ENCODE measurements around the gene ZFHX3. TPM values are rescaled to one million over a fixed set of nuclear protein-coding genes. Genes with fewer than 3 reads are reported as not detected.

Gene ZFHX3
- total and polyA plus RNA-seq, 2 donors (not counting 3 experiments of a cell fraction or from before 2014, with no cell fraction given) = 3.7 to 18.8 TPM

GRCh38 chr16:72961863-72962262 lies 86.1 kb downstream of the ZFHX3 start:
- Histone ChIP-seq H3K27me3 (ENCODE audit: control insufficient read depth in 2 of 2, insufficient read depth in 2 of 2, low read length in 2 of 2) (no peaks in the 10 kb centered on the region), H3K4me1 (ENCODE audit: control insufficient read depth, extremely low read depth, insufficient read depth, low read length) (no peaks in the 10 kb centered on the region), H3K36me3 (ENCODE audit: control insufficient read depth in 2 of 2, extremely low read depth in 1 of 2, insufficient read depth in 2 of 2, low read length in 2 of 2) (peaks cover 4 to 11% of the 10 kb centered on the region in 2 experiments), H3K4me2 (ENCODE audit: insufficient read depth, low read length) (no peak overlapping the region), H3K27ac (ENCODE audit: insufficient read depth, low read depth, low read length) (no peak overlapping the region), H2AFZ (ENCODE audit: low read depth, low read length) (no peak overlapping the region), H3K4me3 (replicated peaks in 1 of 3; ENCODE audit: insufficient read depth in 1 of 3, low read depth in 1 of 3, low read length in 3 of 3) (no peak overlapping the region), H3K9me1 (replicated peaks; ENCODE audit: control insufficient read depth, extremely low read depth, insufficient read depth, low read length) (no peaks in the 10 kb centered on the region), H3K9me3 (replicated peaks; ENCODE audit: control insufficient read depth, insufficient read depth, low read length) (no peaks in the 10 kb centered on the region), H3K9ac (replicated peaks; ENCODE audit: extremely low read depth, insufficient read depth, low read length) (no peak overlapping the region), H4K20me1 (replicated peaks; ENCODE audit: control insufficient read depth, extremely low read depth, insufficient read depth, low read length) (no peaks in the 10 kb centered on the region), H3K79me2 (ENCODE audit: control insufficient read depth, insufficient read depth, low read length) (peaks cover 1% of the 10 kb centered on the region)
- CTCF ChIA-PET = interaction anchor here (0.7 to 1.6 kb wide), 23 partner anchors 9 to 463 kb away, joined by 3 to 41 read pairs (median 3); partner anchors contain the start of gene ZFHX3
- no peak for FAIRE-seq
- TF ChIP-seq MYC (IDR thresholded peaks at IDR 0.05; ENCODE audit: low read depth, low read length) (no peak), FOS (IDR thresholded peaks at IDR 0.05; ENCODE audit: borderline replicate concordance, insufficient read depth, low read length) (no peak), POLR2AphosphoS5 (IDR thresholded peaks at IDR 0.05; ENCODE audit: insufficient read depth, low read depth, low read length) (no peak), EZH2 (IDR thresholded peaks at IDR 0.05; ENCODE audit: borderline replicate concordance, low read depth, low read length, severe bottlenecking) (no peak), GATA2 (IDR thresholded peaks at IDR 0.05; ENCODE audit: insufficient read depth, insufficient read length, low read depth, low read length) (no peak), JUN (IDR thresholded peaks at IDR 0.05; ENCODE audit: borderline replicate concordance, insufficient read depth, insufficient read length, low read depth) (no peak)
- dilution Hi-C loops (cut with MboI; ENCODE audit: extremely low pct_ligation_motif_present, low sequenced_read_pairs) (no loop called here), intact Hi-C loops (cut with micrococcal nuclease) (no loop called here)
- POLR2A ChIA-PET = interaction anchor here (0.7 kb wide), 1 partner anchor 93 kb away, joined by 3 read pairs; no protein-coding TSS in a partner anchor
- no TSS peak for BruUV-seq (replicated peaks)
- no peak for DNase-seq (ENCODE audit: low read depth, low spot score)

GRCh38 chr16:72961115-72961832 lies 86.7 kb downstream of the ZFHX3 start:
- DNase-seq (ENCODE audit: low read depth, low spot score) (no peak), FAIRE-seq (no peak)
- H3K9ac ChIP-seq (replicated peaks; ENCODE audit: extremely low read depth, insufficient read depth, low read length) = no peak overlapping the region

More at GRCh38 chr16:72961115-72961832, 86.7 kb downstream of the ZFHX3 start:
- Histone ChIP-seq H3K27me3 (ENCODE audit: control insufficient read depth in 2 of 2, insufficient read depth in 2 of 2, low read length in 2 of 2) (no peaks in the 10 kb centered on the region), H4K20me1 (replicated peaks; ENCODE audit: control insufficient read depth, extremely low read depth, insufficient read depth, low read length) (no peaks in the 10 kb centered on the region), H3K27ac (ENCODE audit: insufficient read depth, low read depth, low read length) (no peak overlapping the region), H3K79me2 (ENCODE audit: control insufficient read depth, insufficient read depth, low read length) (peaks cover 1% of the 10 kb centered on the region), H3K36me3 (ENCODE audit: control insufficient read depth in 2 of 2, extremely low read depth in 1 of 2, insufficient read depth in 2 of 2, low read length in 2 of 2) (peaks cover 4 to 11% of the 10 kb centered on the region in 2 experiments), H3K4me2 (ENCODE audit: insufficient read depth, low read length) (no peak overlapping the region), H3K4me1 (ENCODE audit: control insufficient read depth, extremely low read depth, insufficient read depth, low read length) (no peaks in the 10 kb centered on the region), H3K9me3 (replicated peaks; ENCODE audit: control insufficient read depth, insufficient read depth, low read length) (no peaks in the 10 kb centered on the region), H3K9me1 (replicated peaks; ENCODE audit: control insufficient read depth, extremely low read depth, insufficient read depth, low read length) (no peaks in the 10 kb centered on the region), H2AFZ (ENCODE audit: low read depth, low read length) (no peak overlapping the region), H3K4me3 (replicated peaks in 1 of 3; ENCODE audit: insufficient read depth in 1 of 3, low read depth in 1 of 3, low read length in 3 of 3) (no peak overlapping the region)
- ChIA-PET CTCF (interaction anchor here (0.7 to 1.7 kb wide), 28 partner anchors 8 to 462 kb away, joined by 3 to 41 read pairs (median 3); partner anchors contain the start of gene ZFHX3), POLR2A (interaction anchor here (0.7 kb wide), 1 partner anchor 92 kb away, joined by 3 read pairs; no protein-coding TSS in a partner anchor)
- intact Hi-C loops (cut with micrococcal nuclease) (no loop called here), dilution Hi-C loops (cut with MboI; ENCODE audit: extremely low pct_ligation_motif_present, low sequenced_read_pairs) (no loop called here)
- no TSS peak for BruUV-seq (replicated peaks)
- no peak for TF ChIP-seq EZH2 (IDR thresholded peaks at IDR 0.05; ENCODE audit: borderline replicate concordance, low read depth, low read length, severe bottlenecking)
- no peak for TF ChIP-seq POLR2A (IDR thresholded peaks at IDR 0.05; ENCODE audit: low read depth, low read length)
- no peak for TF ChIP-seq MAX (IDR thresholded peaks at IDR 0.05; ENCODE audit: insufficient read depth, insufficient read length)
- TF ChIP-seq JUN (IDR thresholded peaks at IDR 0.05; ENCODE audit: borderline replicate concordance, insufficient read depth, insufficient read length, low read depth) = no peak
- TF ChIP-seq GATA2 (IDR thresholded peaks at IDR 0.05; ENCODE audit: insufficient read depth, insufficient read length, low read depth, low read length) = peak; percentile 34
- no peak for TF ChIP-seq MYC (IDR thresholded peaks at IDR 0.05; ENCODE audit: low read depth, low read length)
- TF ChIP-seq POLR2AphosphoS5 (IDR thresholded peaks at IDR 0.05; ENCODE audit: insufficient read depth, low read depth, low read length) = no peak
- no peak for TF ChIP-seq FOS (IDR thresholded peaks at IDR 0.05; ENCODE audit: borderline replicate concordance, insufficient read depth, low read length)
- TF ChIP-seq, protein P1, sequence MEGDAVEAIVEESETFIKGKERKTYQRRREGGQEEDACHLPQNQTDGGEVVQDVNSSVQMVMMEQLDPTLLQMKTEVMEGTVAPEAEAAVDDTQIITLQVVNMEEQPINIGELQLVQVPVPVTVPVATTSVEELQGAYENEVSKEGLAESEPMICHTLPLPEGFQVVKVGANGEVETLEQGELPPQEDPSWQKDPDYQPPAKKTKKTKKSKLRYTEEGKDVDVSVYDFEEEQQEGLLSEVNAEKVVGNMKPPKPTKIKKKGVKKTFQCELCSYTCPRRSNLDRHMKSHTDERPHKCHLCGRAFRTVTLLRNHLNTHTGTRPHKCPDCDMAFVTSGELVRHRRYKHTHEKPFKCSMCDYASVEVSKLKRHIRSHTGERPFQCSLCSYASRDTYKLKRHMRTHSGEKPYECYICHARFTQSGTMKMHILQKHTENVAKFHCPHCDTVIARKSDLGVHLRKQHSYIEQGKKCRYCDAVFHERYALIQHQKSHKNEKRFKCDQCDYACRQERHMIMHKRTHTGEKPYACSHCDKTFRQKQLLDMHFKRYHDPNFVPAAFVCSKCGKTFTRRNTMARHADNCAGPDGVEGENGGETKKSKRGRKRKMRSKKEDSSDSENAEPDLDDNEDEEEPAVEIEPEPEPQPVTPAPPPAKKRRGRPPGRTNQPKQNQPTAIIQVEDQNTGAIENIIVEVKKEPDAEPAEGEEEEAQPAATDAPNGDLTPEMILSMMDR (IDR thresholded peaks at IDR 0.05; ENCODE audit: extremely low read depth in 1 of 2, insufficient read depth in 1 of 2, low read depth in 1 of 2, low read length in 2 of 2) = peak; percentile 16 to 20

Measured in endothelial cell of umbilical vein (primary cell).